PC-3 (cell line): Measurements from ENCODE around the gene CLSTN3.

Experiments used
- EZH2phosphoT487 ChIP-seq: fragments of 300-600 bp; sonication (generic); IDR thresholded peaks from 2 replicates; pipeline ENCODE4 v1.6.1; 2018; ENCODE audit warnings: mild to moderate bottlenecking, antibody characterized with exemption, low read length, borderline replicate concordance
- TF ChIP-seq, protein P1 (sequence below): fragments of 300-600 bp; sonication (generic); conservative IDR thresholded peaks from 2 replicates; pipeline ENCODE4 v1.5.1; 2017; ENCODE audit warnings: antibody characterized with exemption, low read depth, mild to moderate bottlenecking, low read length

DNA sequence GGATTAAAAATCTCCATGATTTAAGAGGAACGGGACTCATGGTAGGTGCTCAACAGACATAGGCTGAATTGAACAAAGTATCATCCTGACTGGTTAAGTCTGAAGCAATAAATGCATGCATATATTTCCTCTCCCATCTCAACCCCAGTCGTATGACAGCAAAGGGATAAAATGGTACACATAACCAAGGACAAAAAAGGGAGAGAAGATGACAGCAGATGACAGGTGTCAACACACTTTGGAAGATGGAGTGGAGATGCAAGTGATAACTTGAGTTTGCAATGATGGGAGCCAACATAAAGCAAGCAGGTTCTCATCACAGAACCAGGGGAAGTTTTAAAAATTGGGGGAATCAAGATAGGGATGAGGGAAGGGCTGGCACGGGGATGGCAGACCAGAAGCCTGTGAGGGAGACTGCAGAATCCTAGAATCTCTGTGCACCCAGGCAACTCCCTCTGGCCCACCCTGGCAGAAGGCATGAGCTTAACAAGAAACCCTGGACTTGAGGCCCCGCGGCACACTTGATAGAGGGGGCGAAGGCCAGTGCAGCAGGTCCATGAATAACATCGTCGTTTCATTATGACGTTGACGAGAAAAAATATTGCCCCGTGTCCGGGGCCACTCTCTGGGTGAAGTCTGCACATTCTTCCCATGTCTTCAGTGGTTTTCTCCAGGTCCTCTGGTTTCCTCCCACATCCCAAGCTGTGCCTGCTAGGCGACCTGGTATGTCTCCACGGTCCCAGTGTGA, 26.2 kb upstream of the CLSTN3 start:
- TF ChIP-seq, protein P1, sequence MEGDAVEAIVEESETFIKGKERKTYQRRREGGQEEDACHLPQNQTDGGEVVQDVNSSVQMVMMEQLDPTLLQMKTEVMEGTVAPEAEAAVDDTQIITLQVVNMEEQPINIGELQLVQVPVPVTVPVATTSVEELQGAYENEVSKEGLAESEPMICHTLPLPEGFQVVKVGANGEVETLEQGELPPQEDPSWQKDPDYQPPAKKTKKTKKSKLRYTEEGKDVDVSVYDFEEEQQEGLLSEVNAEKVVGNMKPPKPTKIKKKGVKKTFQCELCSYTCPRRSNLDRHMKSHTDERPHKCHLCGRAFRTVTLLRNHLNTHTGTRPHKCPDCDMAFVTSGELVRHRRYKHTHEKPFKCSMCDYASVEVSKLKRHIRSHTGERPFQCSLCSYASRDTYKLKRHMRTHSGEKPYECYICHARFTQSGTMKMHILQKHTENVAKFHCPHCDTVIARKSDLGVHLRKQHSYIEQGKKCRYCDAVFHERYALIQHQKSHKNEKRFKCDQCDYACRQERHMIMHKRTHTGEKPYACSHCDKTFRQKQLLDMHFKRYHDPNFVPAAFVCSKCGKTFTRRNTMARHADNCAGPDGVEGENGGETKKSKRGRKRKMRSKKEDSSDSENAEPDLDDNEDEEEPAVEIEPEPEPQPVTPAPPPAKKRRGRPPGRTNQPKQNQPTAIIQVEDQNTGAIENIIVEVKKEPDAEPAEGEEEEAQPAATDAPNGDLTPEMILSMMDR = no peak
- TF ChIP-seq EZH2phosphoT487 = no peak
